Left lung (tissue), 10 donors: ENCODE measurements around the gene CREBBP. TPM values are rescaled to one million over a fixed set of nuclear protein-coding genes. Genes with fewer than 3 reads are reported as not detected.

ENCODE experiments used
- ATAC-seq: fragments of 200-7000 bp; cut with Tn5 transposase; one replicate; pipeline ENCODE4 v1.9.1; 2020; ENCODE audit warnings: moderate library complexity
- DNase-seq, 4 donors: peaks; one replicate each; pipeline ENCODE4 v3.0.0-alpha.2; 2013 to 2020
- H3K27ac ChIP-seq, 2 donors: fragments of 200-600 bp; sonication (generic) in 1 of 2; one replicate each; pipeline versions ENCODE4 v1.5.0 to v1.8.0; 2020 to 2021
- H3K27me3 ChIP-seq, 2 donors: fragments of 200-600 bp; sonication (generic) in 1 of 2; one replicate each; pipeline versions ENCODE4 v1.5.0 to v1.8.0; 2020 to 2021
- H3K36me3 ChIP-seq, 2 donors: fragments of 200-600 bp; sonication (generic) in 1 of 2; one replicate each; pipeline versions ENCODE4 v1.5.0 to v1.8.0; 2020 to 2021
- H3K4me1 ChIP-seq, 2 donors: fragments of 200-600 bp; one replicate each; pipeline ENCODE4 v1.8.0; 2021
- H3K4me3 ChIP-seq, 2 donors: fragments of 200-600 bp; sonication (generic) in 1 of 2; one replicate each; pipeline versions ENCODE4 v1.5.0 to v1.8.0; 2020 to 2021; ENCODE audit warnings: mild to moderate bottlenecking in 1 of 2
- H3K9me3 ChIP-seq, 2 donors: fragments of 200-600 bp; sonication (generic) in 1 of 2; one replicate each; pipeline versions ENCODE4 v1.5.0 to v1.8.0; 2020 to 2021
- intact Hi-C, 2 donors: fragments of 100-400 bp; cut with DNase I; formaldehyde crosslinking; loops; one replicate each; pipeline versions ENCODE4 v1.11.2 to v1.14.2; 2022
- polyA plus RNA-seq, 6 donors: library from polyadenylated mRNA; unstranded; fragments of 120-200 nt; gene quantifications; one replicate each; pipeline ENCODE4 v1.2.1, GENCODE V29; 2013; ENCODE audit not compliant: insufficient read length in 6 of 6
- total RNA-seq, 2 donors: library from RNA; stranded (reverse); fragmentation: NEBNext Ultra II Directional; extraction: Animal tissue kit (Norgen Biotek cat#: 25700); gene quantifications; one replicate each; pipeline ENCODE4 v1.2.1, GENCODE V29; 2021
- TF ChIP-seq, protein P1 (sequence below), 2 donors: fragments of 200-600 bp; sonication (generic) in 1 of 2; IDR thresholded peaks; one replicate each; pipeline versions ENCODE4 v1.5.0 to v1.8.0; 2021; ENCODE audit warnings: antibody characterized with exemption in 2 of 2
- donor health status: DM: no; HTN: yes; CAD: no.
- donor health status: DM: no; HTN: no; CAD: no.

The CREBBP gene
- total and polyA plus RNA-seq, 8 donors: 48.3 to 112 (median 104) TPM

DNA sequence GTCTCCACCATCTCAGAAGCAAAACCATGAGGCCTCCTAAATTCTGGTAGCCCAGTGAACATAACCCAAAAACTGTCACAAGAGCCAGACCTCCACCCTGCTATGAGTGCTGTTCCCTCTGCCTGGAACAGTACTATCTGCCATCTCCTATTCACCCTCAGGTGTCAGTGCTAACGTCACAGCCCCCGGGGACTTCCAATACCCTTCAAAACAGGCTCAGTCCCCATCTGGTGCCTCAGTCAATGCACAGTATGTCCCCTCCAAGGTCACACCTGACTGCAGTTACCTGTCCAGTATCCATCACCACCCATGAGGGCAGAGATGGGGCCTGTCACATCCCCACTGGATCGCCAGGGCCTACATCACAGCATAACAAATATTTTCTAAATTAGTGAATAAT lies 11.5 kb downstream of the CREBBP start:
- Histone ChIP-seq H3K36me3 (no peaks in the 10 kb centered on the region), H3K4me1 (peaks cover 33 to 93% of the 10 kb centered on the region in 2 donors), H3K4me3 (no peak overlapping the region), H3K27ac (no peak overlapping the region), H3K27me3 (no peaks in the 10 kb centered on the region), H3K9me3 (no peaks in the 10 kb centered on the region)
- intact Hi-C loops: no loop called here
- ATAC-seq: no peak
- DNase-seq: no peak
- TF ChIP-seq, protein P1, sequence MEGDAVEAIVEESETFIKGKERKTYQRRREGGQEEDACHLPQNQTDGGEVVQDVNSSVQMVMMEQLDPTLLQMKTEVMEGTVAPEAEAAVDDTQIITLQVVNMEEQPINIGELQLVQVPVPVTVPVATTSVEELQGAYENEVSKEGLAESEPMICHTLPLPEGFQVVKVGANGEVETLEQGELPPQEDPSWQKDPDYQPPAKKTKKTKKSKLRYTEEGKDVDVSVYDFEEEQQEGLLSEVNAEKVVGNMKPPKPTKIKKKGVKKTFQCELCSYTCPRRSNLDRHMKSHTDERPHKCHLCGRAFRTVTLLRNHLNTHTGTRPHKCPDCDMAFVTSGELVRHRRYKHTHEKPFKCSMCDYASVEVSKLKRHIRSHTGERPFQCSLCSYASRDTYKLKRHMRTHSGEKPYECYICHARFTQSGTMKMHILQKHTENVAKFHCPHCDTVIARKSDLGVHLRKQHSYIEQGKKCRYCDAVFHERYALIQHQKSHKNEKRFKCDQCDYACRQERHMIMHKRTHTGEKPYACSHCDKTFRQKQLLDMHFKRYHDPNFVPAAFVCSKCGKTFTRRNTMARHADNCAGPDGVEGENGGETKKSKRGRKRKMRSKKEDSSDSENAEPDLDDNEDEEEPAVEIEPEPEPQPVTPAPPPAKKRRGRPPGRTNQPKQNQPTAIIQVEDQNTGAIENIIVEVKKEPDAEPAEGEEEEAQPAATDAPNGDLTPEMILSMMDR (IDR thresholded peaks at IDR 0.05): no peak

DNA sequence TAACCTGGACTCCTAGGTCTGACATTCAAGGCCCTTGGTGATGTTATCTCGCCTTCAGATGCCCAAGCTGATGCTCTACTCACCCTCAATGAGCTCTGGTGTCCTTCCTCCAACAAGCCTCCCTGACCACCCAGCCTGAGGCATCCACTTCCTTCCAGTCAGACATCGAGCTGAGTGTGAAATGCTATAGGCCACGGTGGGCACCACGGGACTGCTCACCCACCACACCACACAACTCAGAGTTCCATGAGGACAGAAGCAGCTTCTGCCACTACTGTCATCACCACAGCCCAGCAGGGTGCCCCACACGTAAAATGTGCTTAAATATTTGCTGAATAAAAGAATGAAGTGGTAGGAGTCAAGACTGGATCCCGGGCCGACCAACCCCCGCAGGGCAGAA lies 12.0 kb downstream of the CREBBP start:
- intact Hi-C loops: no loop called here
- Histone ChIP-seq H3K4me3 (no peak overlapping the region), H3K27ac (no peak overlapping the region), H3K9me3 (no peaks in the 10 kb centered on the region), H3K4me1 (peaks cover 34 to 93% of the 10 kb centered on the region in 2 donors), H3K27me3 (no peaks in the 10 kb centered on the region), H3K36me3 (no peaks in the 10 kb centered on the region)
- no peak for DNase-seq
- TF ChIP-seq, protein P1 (IDR thresholded peaks at IDR 0.05): no peak
- ATAC-seq: no peak

DNA sequence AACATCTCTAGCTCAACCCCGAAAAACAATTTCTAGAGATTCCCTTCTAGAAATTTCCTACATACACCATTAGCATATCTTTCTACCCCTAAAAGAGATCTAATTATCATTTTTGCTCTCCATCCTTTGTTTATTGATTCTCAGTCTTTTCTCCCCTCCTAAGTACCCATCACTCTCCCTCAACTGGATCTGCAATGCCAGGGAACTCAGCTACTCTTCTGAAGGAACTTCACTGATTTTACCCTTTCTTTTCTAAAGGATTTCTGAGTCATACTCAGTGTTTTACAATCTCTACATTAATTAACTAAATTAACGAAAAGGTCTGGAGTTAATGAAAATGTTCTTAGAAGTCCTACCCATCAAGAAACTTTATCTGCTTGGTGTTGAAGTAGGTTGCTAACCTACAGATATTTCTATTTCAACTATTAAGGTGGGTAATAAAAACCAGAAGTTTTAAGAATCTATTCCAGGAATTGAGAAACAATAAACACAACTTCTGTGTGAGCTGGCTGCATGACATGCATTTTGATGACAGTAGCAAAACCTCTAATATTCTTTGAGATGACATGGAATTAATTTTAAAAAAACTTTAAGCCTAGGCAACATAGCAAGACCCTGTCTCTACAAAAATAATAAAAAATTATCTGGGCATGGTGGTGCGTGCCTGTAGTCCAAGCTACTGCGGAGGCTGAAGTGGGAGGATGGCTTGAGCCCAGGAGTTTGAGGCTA lies 13.6 kb downstream of the CREBBP start:
- Histone ChIP-seq H3K4me1 (peaks cover 29 to 93% of the 10 kb centered on the region in 2 donors), H3K4me3 (no peak overlapping the region), H3K36me3 (no peaks in the 10 kb centered on the region), H3K27me3 (no peaks in the 10 kb centered on the region), H3K9me3 (no peaks in the 10 kb centered on the region), H3K27ac (no peak overlapping the region)
- ATAC-seq (no peak), DNase-seq (no peak)
- TF ChIP-seq, protein P1 (IDR thresholded peaks at IDR 0.05): no peak
- intact Hi-C loops: no loop called here

DNA sequence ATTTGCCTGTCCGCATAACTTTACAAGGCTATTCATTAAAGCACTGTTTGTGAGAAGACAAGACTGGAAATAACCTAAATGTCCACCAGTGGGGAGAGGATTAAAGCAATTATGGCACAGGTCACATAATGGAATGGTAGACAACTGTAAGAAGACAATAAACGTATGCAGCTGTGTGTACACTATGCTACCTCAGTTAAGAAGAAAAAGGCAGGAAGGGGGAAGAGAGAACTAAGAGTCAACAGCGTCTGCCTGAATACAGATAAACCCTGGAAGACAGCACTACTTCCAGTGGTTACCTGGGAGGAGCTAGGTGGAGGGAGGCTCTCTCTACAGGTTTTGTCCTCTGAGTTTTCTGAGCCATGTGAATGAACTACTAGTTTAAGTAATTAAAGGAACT lies 15.3 kb downstream of the CREBBP start:
- Histone ChIP-seq H3K4me3 (no peak overlapping the region), H3K27me3 (no peaks in the 10 kb centered on the region), H3K27ac (no peak overlapping the region), H3K9me3 (no peaks in the 10 kb centered on the region), H3K4me1 (peaks cover 33 to 94% of the 10 kb centered on the region in 2 donors), H3K36me3 (no peaks in the 10 kb centered on the region)
- TF ChIP-seq, protein P1 (IDR thresholded peaks at IDR 0.05): no peak
- intact Hi-C loops: no loop called here
- no peak for DNase-seq
- no peak for ATAC-seq

DNA sequence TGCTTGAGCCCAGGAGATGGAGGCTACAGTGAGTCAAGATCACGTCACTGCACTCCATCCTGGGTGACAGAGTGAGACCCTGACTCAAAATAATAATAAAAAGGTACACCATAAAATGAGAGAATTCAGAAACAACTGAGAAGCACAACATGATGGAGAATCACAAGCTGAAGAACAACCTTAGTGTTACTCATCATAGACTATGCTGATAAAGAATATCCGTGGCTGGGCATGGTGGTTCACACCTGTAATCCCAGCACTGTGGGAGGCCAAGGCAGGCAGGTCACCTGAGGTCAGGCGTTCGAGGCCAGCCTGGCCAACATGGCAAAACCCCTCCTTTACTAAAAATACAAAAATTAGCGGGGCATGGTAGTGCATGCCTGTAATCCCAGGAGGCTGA lies 16.0 kb downstream of the CREBBP start:
- intact Hi-C loops: no loop called here
- no peaks in the 10 kb centered on the region for H3K9me3 ChIP-seq
- H3K4me3 ChIP-seq: no peak overlapping the region
- H3K27me3 ChIP-seq: no peaks in the 10 kb centered on the region
- ATAC-seq (no peak), DNase-seq (no peak)
- peaks cover 33 to 94% of the 10 kb centered on the region in 2 donors for H3K4me1 ChIP-seq
- TF ChIP-seq, protein P1 (IDR thresholded peaks at IDR 0.05): no peak
- no peak overlapping the region for H3K27ac ChIP-seq
- H3K36me3 ChIP-seq: no peaks in the 10 kb centered on the region
